Upper lobe of left lung (tissue), 4 donors: Measurements from ENCODE around the gene IVNS1ABP.

ENCODE experiments used
- EP300 ChIP-seq, 4 donors: sonication (generic); formaldehyde crosslinking; IDR thresholded peaks; one replicate each; pipeline ENCODE4 v1.5.1; 2017; ENCODE audit warnings: antibody characterized with exemption in 4 of 4, control low read depth in 2 of 4
- POLR2A ChIP-seq, 4 donors: fragments of 450-650 bp; IDR thresholded peaks; one replicate each; pipeline ENCODE4 v1.5.1; 2016 to 2017; ENCODE audit warnings: antibody characterized with exemption in 4 of 4, mild to moderate bottlenecking in 2 of 4
- POLR2AphosphoS5 ChIP-seq, 2 donors: sonication (generic); formaldehyde crosslinking; IDR thresholded peaks; one replicate each; pipeline ENCODE4 v1.5.1; 2017; ENCODE audit warnings: antibody characterized with exemption in 2 of 2
- TF ChIP-seq, protein P1 (sequence below), 6 experiments: fragments of 450-650 bp in 4 of 6; fragments of 200-600 bp in 2 of 6; sonication (generic) in 2 of 6; IDR thresholded peaks; one replicate each; pipeline ENCODE4 v1.5.1; 2016 to 2019; ENCODE audit warnings: antibody characterized with exemption in 6 of 6

DNA sequence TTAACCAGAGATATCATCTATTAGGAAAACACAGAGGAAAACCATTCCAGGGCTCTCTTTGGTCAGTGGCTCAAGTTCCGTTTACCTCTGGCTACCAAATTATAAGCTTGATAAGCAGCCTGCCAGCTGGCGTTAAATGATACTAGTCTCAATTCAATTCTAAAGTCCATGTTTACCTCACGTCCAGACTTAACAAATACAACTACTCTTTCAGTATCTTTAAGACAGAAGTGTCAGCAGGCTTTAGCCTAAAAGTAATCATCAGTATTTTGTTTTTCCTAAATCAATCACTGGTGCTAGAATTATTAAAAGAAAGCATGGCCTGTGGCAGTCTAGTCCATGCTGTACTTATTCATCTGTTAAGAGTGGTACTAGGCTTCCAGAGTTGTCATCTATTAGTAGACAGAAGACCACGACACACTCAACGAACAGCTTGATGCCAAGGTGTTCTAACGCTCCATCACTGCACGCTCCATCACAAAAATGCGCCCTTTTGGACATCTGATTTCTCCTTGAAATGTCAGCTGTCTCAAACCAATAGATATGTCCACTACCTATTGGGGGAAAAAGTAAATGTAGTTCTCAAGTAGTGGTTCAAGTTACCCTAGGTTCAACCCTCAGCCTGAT, 1.5 kb downstream of the IVNS1ABP start:
- TF ChIP-seq, protein P1, sequence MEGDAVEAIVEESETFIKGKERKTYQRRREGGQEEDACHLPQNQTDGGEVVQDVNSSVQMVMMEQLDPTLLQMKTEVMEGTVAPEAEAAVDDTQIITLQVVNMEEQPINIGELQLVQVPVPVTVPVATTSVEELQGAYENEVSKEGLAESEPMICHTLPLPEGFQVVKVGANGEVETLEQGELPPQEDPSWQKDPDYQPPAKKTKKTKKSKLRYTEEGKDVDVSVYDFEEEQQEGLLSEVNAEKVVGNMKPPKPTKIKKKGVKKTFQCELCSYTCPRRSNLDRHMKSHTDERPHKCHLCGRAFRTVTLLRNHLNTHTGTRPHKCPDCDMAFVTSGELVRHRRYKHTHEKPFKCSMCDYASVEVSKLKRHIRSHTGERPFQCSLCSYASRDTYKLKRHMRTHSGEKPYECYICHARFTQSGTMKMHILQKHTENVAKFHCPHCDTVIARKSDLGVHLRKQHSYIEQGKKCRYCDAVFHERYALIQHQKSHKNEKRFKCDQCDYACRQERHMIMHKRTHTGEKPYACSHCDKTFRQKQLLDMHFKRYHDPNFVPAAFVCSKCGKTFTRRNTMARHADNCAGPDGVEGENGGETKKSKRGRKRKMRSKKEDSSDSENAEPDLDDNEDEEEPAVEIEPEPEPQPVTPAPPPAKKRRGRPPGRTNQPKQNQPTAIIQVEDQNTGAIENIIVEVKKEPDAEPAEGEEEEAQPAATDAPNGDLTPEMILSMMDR (IDR thresholded peaks at IDR 0.05), result no peak
- TF ChIP-seq POLR2A (IDR thresholded peaks at IDR 0.05) (no peak), EP300 (IDR thresholded peaks at IDR 0.05) (no peak), POLR2AphosphoS5 (IDR thresholded peaks at IDR 0.05) (no peak)
